Endothelial cell (in vitro differentiated cells): ENCODE data around the gene NAIF1. TPM values are rescaled to one million over a fixed set of nuclear protein-coding genes. Genes with fewer than 3 reads are reported as not detected.

Source experiments
- DNase-seq: peaks from one replicate; pipeline ENCODE4 v3.0.0; 2021; ENCODE audit warnings: low spot score
- H3K27ac Mint-ChIP-seq: one replicate; pipeline ENCODE4 v1.8.0; 2021; ENCODE audit warnings: mixed read lengths, inconsistent platforms; ENCODE audit not compliant: unreplicated experiment
- H3K27me3 Mint-ChIP-seq: one replicate; pipeline ENCODE4 v1.8.0; 2021; ENCODE audit warnings: mild to moderate bottlenecking, moderate library complexity, mixed read lengths, inconsistent platforms; ENCODE audit not compliant: unreplicated experiment
- H3K36me3 Mint-ChIP-seq: one replicate; pipeline ENCODE4 v1.8.0; 2021; ENCODE audit warnings: mild to moderate bottlenecking, low read depth, mixed read lengths, inconsistent platforms; ENCODE audit not compliant: unreplicated experiment
- H3K4me1 Mint-ChIP-seq: one replicate; pipeline ENCODE4 v1.8.0; 2021; ENCODE audit warnings: mild to moderate bottlenecking, mixed read lengths, inconsistent platforms; ENCODE audit not compliant: unreplicated experiment
- H3K4me3 Mint-ChIP-seq: one replicate; pipeline ENCODE4 v1.8.0; 2021; ENCODE audit warnings: mild to moderate bottlenecking, mixed read lengths, inconsistent platforms; ENCODE audit not compliant: unreplicated experiment
- H3K9me3 Mint-ChIP-seq: one replicate; pipeline ENCODE4 v1.8.0; 2021; ENCODE audit warnings: mixed read lengths, inconsistent platforms; ENCODE audit not compliant: unreplicated experiment
- total RNA-seq: library from RNA; stranded (reverse); fragmentation: NEBNext Ultra II Directional; extraction: Animal tissue kit (Norgen Biotek cat#: 25700); gene quantifications from one replicate; pipeline ENCODE4 v1.2.1, GENCODE V29; 2021; ENCODE audit not compliant: unreplicated experiment
- TF ChIP-seq, protein P1 (sequence below): fragments of 200-600 bp; sonication (generic); IDR thresholded peaks from one replicate; pipeline ENCODE4 v1.5.0; 2021; ENCODE audit warnings: antibody characterized with exemption; ENCODE audit not compliant: unreplicated experiment

The NAIF1 gene
- total RNA-seq, 1 donor from 2014 or later = 9.9 TPM

DNA sequence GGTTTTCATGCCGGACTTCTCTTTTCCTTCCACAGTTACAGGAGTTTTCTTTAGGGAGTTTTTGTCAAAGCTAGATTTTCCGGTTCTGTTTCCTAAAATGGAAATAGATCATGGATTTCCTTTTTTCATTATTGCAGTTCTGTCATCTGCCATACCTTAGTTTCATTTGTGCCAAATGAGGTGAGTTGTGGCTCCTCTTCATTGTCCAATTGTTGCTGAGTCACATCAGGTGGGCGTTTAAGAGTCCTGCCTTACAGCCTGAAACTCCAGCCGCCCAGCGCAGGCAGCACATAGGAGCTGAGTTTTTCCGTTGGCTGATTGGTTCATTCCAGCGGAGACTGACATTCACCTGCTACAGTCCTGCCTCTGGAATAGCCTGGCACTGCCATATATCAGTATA lies 15.0 kb upstream of the NAIF1 start:
- Mint-ChIP-seq H3K27me3 (peaks cover 2% of the 10 kb centered on the region), H3K27ac (peak overlapping the region; percentile 37), H3K9me3 (no peaks in the 10 kb centered on the region), H3K4me3 (no peak overlapping the region), H3K4me1 (peaks cover 13% of the 10 kb centered on the region), H3K36me3 (peaks cover 6% of the 10 kb centered on the region)
- TF ChIP-seq, protein P1, sequence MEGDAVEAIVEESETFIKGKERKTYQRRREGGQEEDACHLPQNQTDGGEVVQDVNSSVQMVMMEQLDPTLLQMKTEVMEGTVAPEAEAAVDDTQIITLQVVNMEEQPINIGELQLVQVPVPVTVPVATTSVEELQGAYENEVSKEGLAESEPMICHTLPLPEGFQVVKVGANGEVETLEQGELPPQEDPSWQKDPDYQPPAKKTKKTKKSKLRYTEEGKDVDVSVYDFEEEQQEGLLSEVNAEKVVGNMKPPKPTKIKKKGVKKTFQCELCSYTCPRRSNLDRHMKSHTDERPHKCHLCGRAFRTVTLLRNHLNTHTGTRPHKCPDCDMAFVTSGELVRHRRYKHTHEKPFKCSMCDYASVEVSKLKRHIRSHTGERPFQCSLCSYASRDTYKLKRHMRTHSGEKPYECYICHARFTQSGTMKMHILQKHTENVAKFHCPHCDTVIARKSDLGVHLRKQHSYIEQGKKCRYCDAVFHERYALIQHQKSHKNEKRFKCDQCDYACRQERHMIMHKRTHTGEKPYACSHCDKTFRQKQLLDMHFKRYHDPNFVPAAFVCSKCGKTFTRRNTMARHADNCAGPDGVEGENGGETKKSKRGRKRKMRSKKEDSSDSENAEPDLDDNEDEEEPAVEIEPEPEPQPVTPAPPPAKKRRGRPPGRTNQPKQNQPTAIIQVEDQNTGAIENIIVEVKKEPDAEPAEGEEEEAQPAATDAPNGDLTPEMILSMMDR = no peak
- DNase-seq = no peak

- Mint-ChIP-seq H3K4me1 (peaks cover 13% of the 10 kb centered on the region), H3K4me3 (no peak overlapping the region), H3K9me3 (no peaks in the 10 kb centered on the region), H3K27me3 (peaks cover 2% of the 10 kb centered on the region), H3K27ac (no peak overlapping the region), H3K36me3 (peaks cover 6% of the 10 kb centered on the region)
- TF ChIP-seq, protein P1 = no peak
- no peak for DNase-seq
Measured at GRCh38 chr9:128081056-128081455, 13.9 kb upstream of the NAIF1 start.

DNA sequence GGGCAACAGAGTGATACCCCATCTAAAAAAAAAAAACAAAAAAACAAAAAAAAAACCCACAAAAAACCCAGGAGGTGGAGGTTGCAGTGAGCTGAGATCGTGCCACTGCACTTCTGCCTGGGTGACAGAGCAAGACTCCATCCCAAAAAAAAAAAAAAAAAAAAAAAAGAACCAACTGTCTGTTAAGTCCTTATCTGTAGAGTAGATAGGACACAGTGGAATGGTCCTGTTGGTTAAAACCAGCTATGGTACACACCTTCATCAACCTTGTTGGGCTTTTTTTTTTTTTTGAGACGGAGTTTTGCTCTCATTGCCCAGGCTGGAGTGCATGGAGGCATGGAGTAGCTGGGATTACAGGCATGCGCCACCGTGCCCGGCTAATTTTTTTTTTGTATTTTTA lies 13.1 kb upstream of the NAIF1 start:
- Mint-ChIP-seq H3K4me1 (peaks cover 13% of the 10 kb centered on the region), H3K4me3 (no peak overlapping the region), H3K27me3 (peaks cover 2% of the 10 kb centered on the region), H3K36me3 (no peaks in the 10 kb centered on the region), H3K27ac (no peak overlapping the region), H3K9me3 (no peaks in the 10 kb centered on the region)
- DNase-seq = no peak
- TF ChIP-seq, protein P1 = no peak

GRCh38 chr9:128078504-128079434 lies 11.6 kb upstream of the NAIF1 start:
- H3K27me3 Mint-ChIP-seq = peaks cover 1% of the 10 kb centered on the region
- no peak overlapping the region for H3K27ac Mint-ChIP-seq
- no peaks in the 10 kb centered on the region for H3K9me3 Mint-ChIP-seq
- no peak overlapping the region for H3K4me3 Mint-ChIP-seq
- no peak for DNase-seq
- peaks cover 13% of the 10 kb centered on the region for H3K4me1 Mint-ChIP-seq
- no peaks in the 10 kb centered on the region for H3K36me3 Mint-ChIP-seq
- TF ChIP-seq, protein P1 = no peak

DNA sequence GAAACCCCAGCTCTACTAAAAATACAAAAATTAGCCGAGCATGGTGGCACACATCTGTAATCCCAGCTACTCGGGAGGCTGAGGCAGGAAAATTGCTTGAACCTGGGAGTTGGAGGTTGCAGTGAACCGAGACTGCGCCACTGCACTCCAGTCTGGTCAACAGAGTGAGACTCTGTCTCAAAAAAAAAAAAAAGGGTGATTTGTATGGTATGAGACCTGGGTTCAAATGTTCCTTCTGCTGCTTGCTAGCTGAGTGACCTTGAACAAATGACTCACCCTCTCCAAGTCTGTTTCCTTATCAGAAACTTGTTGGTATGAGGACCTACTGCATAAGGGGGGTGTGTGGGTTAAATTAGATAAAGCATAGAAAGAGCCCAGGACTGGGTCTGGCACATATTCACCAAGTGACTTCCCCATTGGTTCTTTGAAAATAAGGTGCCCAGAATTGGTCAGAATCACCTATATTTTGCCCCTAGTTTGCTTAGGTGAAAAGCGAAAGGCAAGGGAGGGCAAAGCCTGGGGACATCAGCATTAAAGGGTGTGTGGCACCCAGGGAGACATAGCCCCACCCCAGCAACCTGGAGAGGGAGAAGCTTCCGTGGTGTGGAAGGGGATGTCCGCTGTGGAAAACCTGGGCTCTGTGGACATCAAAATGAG lies 10.9 kb upstream of the NAIF1 start:
- Mint-ChIP-seq H3K9me3 (no peaks in the 10 kb centered on the region), H3K4me3 (no peak overlapping the region), H3K27ac (no peak overlapping the region), H3K4me1 (peaks cover 13% of the 10 kb centered on the region), H3K27me3 (peaks cover 1% of the 10 kb centered on the region), H3K36me3 (no peaks in the 10 kb centered on the region)
- TF ChIP-seq, protein P1 = no peak
- no peak for DNase-seq
